ENCODE data around the gene OR3A2.
"Not testable (repeated sequence)": the region's sequence is repeated elsewhere in the genome, so short reads cannot be mapped to it uniquely, and the experiment has no call there.

The OR3A2 gene

GRCh38 chr17:3282901-3283300 lies 103.2 kb downstream of the OR3A2 start:
- DNase-seq: no peak

GRCh38 chr17:3276126-3276525 lies 110.0 kb downstream of the OR3A2 start:
- DNase-seq: no peak

GRCh38 chr17:3271072-3271848 lies 114.8 kb downstream of the OR3A2 start:
- DNase-seq: no peak

- no peak for DNase-seq
Measured at GRCh38 chr17:3260600-3260999, 125.5 kb downstream of the OR3A2 start.

- no peak for DNase-seq
Measured at GRCh38 chr17:3260163-3260562, 125.9 kb downstream of the OR3A2 start.

- DNase-seq: no peak
Measured at GRCh38 chr17:3256575-3256974, 129.5 kb downstream of the OR3A2 start.

- DNase-seq: not testable (repeated sequence)
Measured at GRCh38 chr17:3249013-3249412, 137.1 kb downstream of the OR3A2 start.

- not testable (repeated sequence) for DNase-seq
Measured at GRCh38 chr17:3244841-3245240, 141.3 kb downstream of the OR3A2 start.

- not testable (repeated sequence) for DNase-seq
Measured at GRCh38 chr17:3241044-3241443, 145.1 kb downstream of the OR3A2 start.

- DNase-seq: not testable (repeated sequence)
Measured at GRCh38 chr17:3238685-3239084, 147.4 kb downstream of the OR3A2 start.

GRCh38 chr17:3232300-3232699 lies 153.8 kb downstream of the OR3A2 start:
- not testable (repeated sequence) for DNase-seq

Measured in NCI-H524 treated with DMSO at 0.1 percent for 48 hours (cell line).